Activated naive CD4-positive, alpha-beta T cell treated with anti-CD3 and anti-CD28 coated beads, Interleukin-2, amount 50 U/mL, for 72 hours (primary cell): ENCODE results near the gene STK17A. TPM values are rescaled to one million over a fixed set of nuclear protein-coding genes. Genes with fewer than 3 reads are reported as not detected.
"Not testable (repeated sequence)": the region's sequence is repeated elsewhere in the genome, so short reads cannot be mapped to it uniquely, and the experiment has no call there.

ENCODE experiments used
- ATAC-seq, 2 donors: fragments of 150-1000 bp; cut with Tn5 transposase; 2 replicates each; pipeline ENCODE4 v1.10.0; 2021; ENCODE audit warnings: mild to moderate bottlenecking in 2 of 2, moderate library complexity in 2 of 2
- DNase-seq, 2 donors: peaks; one replicate each; pipeline ENCODE4 v3.0.0; 2021 to 2022; ENCODE audit warnings: low spot score in 2 of 2
- H3K27ac Mint-ChIP-seq, 2 donors: one replicate each; pipeline ENCODE4 v1.8.0; 2022; ENCODE audit warnings: mild to moderate bottlenecking in 2 of 2, mixed read lengths in 2 of 2
- H3K36me3 Mint-ChIP-seq, 2 donors: one replicate each; pipeline ENCODE4 v1.8.0; 2022; ENCODE audit warnings: mixed read lengths in 2 of 2
- H3K9me3 Mint-ChIP-seq, 2 donors: one replicate each; pipeline ENCODE4 v1.8.0; 2022; ENCODE audit warnings: mixed read lengths in 2 of 2
- total RNA-seq, 2 donors: library from RNA; stranded (reverse); gene quantifications; one replicate each; pipeline ENCODE4 v1.2.3, GENCODE V29; 2022

STK17A gene
- total RNA-seq, 2 donors from 2014 or later, result 52.0 to 71.9 TPM

- Mint-ChIP-seq H3K36me3 (peaks cover 24 to 50% of the 10 kb centered on the region in 2 donors), H3K27ac (peak overlapping the region; percentile 70 to 83), H3K9me3 (no peaks in the 10 kb centered on the region)
- ATAC-seq, result peak; percentile 85 to 91
- no peak for DNase-seq
Measured at GRCh38 chr7:43612599-43613589, 30.0 kb downstream of the STK17A start.

DNA sequence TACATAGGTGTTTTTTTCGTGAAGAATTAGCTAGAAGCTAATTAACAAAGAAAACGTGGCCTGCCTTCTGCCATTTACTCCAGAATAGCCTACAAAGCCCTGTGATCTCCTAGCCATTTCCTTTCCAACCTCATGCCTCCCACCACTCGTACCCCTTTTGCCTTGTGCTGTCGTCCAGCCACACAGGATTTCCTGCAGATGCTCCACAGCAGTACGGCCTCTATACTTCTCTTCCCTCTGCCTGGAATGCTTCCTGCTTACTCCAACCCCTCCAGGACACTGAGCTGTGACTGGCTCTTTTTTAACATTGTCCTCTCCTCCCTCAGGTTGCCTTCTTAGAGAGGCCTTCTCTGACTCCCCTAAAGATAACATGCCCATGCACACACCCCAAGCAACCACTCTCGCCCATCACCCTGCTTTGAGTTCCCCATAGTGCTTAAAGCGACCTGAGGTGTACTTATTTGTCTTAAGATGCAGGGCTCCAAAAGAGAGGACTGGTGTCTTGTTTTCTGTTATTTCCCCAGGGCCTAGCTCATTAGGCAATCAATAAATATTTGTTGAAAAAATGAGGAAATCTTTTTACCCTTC, 32.7 kb downstream of the STK17A start:
- Mint-ChIP-seq H3K36me3 (peaks cover 6 to 33% of the 10 kb centered on the region in 2 donors), H3K9me3 (no peaks in the 10 kb centered on the region), H3K27ac (peak overlapping the region; percentile 55 to 93)
- ATAC-seq (no peak), DNase-seq (no peak)

DNA sequence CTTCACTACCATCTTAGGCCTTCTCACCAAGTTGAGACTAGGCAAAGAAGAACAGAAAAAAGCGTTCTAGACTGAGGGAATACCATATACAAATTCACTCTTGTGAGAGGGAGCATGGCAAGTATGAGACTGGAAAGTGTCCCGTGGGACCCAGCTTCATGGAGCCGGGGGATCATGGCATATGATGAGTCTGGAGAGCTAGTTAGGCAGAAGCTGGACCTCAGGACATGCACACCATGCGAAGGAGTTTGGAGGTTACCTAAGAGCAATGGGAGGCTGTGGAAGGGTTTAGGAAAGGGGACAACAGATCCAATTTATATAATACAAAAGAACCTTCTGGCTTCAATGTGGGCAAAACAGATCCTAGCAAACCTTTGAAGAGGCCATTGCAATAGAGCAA, 34.1 kb downstream of the STK17A start:
- Mint-ChIP-seq H3K9me3 (no peaks in the 10 kb centered on the region), H3K27ac (no peak overlapping the region), H3K36me3 (peaks cover 6 to 30% of the 10 kb centered on the region in 2 donors)
- no peak for ATAC-seq
- no peak for DNase-seq

DNA sequence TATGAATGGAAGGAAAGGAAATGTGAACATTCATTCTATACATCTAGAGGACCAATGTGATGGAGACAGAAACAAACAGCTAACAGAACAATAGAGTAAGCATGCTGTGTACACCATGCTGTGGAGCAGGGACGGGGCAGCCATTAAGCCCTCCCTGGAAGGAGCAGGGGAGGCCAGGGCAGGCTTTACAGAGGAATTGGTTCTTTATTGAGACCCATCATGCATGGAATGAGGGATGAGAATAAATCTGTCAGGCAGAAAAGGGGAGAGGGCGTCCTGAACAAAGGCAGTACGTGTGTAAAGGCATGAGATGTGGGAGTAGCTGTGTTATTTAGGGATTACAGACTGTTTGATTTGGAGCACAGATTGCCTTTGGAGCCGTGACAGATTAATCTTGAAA, 35.2 kb downstream of the STK17A start:
- Mint-ChIP-seq H3K27ac (no peak overlapping the region), H3K9me3 (no peaks in the 10 kb centered on the region), H3K36me3 (peaks cover 6 to 32% of the 10 kb centered on the region in 2 donors)
- DNase-seq (no peak), ATAC-seq (no peak)

- Mint-ChIP-seq H3K36me3 (peaks cover 12 to 36% of the 10 kb centered on the region in 2 donors), H3K27ac (no peak overlapping the region), H3K9me3 (no peaks in the 10 kb centered on the region)
- DNase-seq, result no peak
- no peak for ATAC-seq
Measured at GRCh38 chr7:43619213-43620012, 36.5 kb downstream of the STK17A start.

DNA sequence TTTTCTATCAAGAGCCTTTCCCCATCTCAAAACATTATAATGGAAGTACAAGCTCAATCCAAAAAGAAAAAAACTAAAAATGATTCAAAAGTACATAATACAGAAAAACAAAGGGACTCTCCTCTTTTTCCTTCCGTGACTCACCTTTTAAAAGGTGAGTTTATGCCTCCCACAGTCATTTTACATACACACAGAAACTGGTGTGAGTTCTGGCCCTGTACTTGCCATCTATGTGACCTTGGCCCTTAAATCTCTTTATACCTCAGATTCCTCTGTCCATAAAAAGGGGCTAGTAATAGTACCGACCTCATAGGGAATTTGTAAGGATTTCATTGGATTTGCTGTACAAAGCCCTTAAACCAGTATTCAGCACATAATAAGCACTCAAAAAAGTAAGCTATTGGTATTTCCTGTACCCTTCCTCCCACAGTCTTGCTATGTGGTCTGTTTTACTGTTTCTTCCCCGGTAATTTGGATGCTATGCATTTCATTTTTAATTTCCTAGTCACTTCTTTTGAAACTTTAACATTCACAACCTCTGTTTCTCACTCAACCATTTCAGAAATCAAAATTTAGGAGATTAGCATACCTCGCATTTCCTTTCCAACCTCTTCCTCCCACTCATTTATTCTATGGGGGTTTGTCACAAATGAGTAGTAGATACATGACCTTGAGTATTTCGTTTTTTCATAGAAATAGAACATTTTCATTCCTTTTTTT, 39.0 kb downstream of the STK17A start:
- H3K36me3 Mint-ChIP-seq, result peaks cover 18 to 44% of the 10 kb centered on the region in 2 donors
- ATAC-seq, result peak; percentile 72 to 80
- DNase-seq, result no peak
- peak overlapping the region; percentile 90 to 97 for H3K27ac Mint-ChIP-seq
- no peaks in the 10 kb centered on the region for H3K9me3 Mint-ChIP-seq

- peak overlapping the region in 1 of 2 donors; percentile 49 for H3K27ac Mint-ChIP-seq
- no peak for ATAC-seq
- H3K36me3 Mint-ChIP-seq, result peaks cover 18 to 64% of the 10 kb centered on the region in 2 donors
- H3K9me3 Mint-ChIP-seq, result no peaks in the 10 kb centered on the region
- DNase-seq, result no peak
Measured at GRCh38 chr7:43624156-43624555, 41.2 kb downstream of the STK17A start.

- peak overlapping the region; percentile 61 to 83 for H3K27ac Mint-ChIP-seq
- DNase-seq (no peak), ATAC-seq (peak; percentile 40 to 64)
- H3K36me3 Mint-ChIP-seq, result peaks cover 18 to 71% of the 10 kb centered on the region in 2 donors
- H3K9me3 Mint-ChIP-seq, result no peaks in the 10 kb centered on the region
Measured at GRCh38 chr7:43625453-43625852, 42.5 kb downstream of the STK17A start.

DNA sequence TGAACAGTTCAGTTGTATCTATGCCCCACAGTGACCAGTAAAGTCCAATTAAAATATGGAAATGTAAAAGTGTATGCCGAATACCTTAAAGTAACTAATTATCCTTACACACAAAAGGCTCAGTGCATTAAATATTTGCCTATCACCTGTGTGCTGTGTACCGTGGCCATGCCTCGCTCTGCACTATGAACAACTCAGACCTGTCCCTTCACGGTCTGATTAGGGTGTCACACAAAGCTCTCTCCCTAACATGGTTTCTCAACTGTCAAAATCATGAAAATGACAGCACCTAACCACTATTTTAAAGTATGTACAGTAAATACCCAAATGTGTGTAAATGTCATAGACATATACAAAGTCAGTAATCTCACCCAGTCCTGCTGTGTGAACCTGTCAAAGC, 43.1 kb downstream of the STK17A start:
- H3K9me3 Mint-ChIP-seq, result no peaks in the 10 kb centered on the region
- ATAC-seq, result no peak
- H3K27ac Mint-ChIP-seq, result peak overlapping the region in 1 of 2 donors; percentile 83
- H3K36me3 Mint-ChIP-seq, result peaks cover 18 to 72% of the 10 kb centered on the region in 2 donors
- no peak for DNase-seq

DNA sequence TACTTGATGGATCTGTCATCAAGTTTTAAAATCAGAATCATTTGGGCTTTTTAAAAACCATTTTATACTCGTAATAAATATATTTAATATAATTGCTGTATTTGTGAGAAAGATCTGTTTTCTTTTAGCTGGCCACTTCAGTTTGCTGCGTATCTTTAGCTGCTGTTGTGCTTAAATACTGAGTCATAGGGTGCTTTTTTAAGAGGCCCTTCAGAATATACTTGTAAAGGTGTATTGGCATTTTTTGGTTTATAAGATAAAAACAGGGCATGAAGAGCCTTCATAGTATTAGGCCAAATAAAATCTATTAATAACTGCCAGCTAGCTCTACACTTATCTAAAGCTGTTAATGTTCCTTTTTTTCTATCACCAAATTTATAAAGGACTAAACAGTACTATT, 43.8 kb downstream of the STK17A start:
- Mint-ChIP-seq H3K27ac (no peak overlapping the region), H3K36me3 (peaks cover 18 to 79% of the 10 kb centered on the region in 2 donors), H3K9me3 (no peaks in the 10 kb centered on the region)
- ATAC-seq (no peak), DNase-seq (no peak)

GRCh38 chr7:43627798-43628197, 44.9 kb downstream of the STK17A start:
- ATAC-seq, result not testable (repeated sequence)

GRCh38 chr7:43628431-43628830, 45.5 kb downstream of the STK17A start:
- Mint-ChIP-seq H3K27ac (no peak overlapping the region), H3K9me3 (peaks cover 0 to 4% of the 10 kb centered on the region in 2 donors), H3K36me3 (peaks cover 26 to 90% of the 10 kb centered on the region in 2 donors)
- DNase-seq, result no peak
- ATAC-seq, result no peak

More at GRCh38 chr7:43627798-43628197, 44.9 kb downstream of the STK17A start:
- H3K36me3 Mint-ChIP-seq, result peaks cover 26 to 87% of the 10 kb centered on the region in 2 donors
- H3K9me3 Mint-ChIP-seq, H3K27ac Mint-ChIP-seq, DNase-seq: not testable (repeated sequence)

DNA sequence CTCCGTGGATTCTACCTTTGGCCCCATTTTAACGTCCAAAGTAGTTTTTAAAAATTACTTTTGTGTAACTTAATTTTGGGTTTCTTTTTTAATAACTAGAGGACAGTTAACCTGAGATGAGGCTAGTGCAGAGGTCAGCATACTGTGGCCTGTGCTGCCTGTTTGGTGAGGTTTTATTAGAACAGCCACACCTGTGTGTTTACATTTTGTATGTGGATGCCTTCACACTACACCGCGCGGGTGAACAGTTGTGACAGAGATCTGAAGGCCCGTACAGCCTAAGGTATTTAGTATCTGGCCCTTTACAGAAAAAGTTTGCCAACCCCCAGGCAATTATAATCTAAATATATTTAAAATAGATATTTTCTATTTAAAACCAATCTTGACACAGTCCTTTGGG, 46.9 kb downstream of the STK17A start:
- Mint-ChIP-seq H3K27ac (peak overlapping the region in 1 of 2 donors; percentile 19), H3K9me3 (peaks cover 0 to 4% of the 10 kb centered on the region in 2 donors), H3K36me3 (peaks cover 23 to 88% of the 10 kb centered on the region in 2 donors)
- ATAC-seq (no peak), DNase-seq (no peak)

DNA sequence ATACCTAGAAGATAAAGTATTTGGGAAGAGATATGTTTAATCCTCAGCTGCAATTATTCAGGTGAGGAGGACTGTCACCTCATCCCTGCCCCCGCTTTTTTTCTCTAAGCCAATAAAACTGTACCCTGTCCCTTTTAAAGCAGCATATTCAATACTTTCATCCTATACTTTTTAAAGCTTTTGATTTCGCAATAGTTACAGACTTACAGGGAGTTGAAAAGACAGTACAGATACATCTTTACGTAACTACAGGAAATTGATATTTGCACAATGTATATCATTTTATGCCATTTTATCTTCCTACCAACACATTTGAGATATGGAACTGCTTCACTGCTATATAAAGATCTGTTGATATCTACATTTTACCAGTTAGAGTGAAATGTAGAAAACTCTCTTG, 47.6 kb downstream of the STK17A start:
- ATAC-seq, result no peak
- Mint-ChIP-seq H3K36me3 (peaks cover 18 to 88% of the 10 kb centered on the region in 2 donors), H3K9me3 (peaks cover 0 to 4% of the 10 kb centered on the region in 2 donors), H3K27ac (peak overlapping the region in 1 of 2 donors; percentile 76)
- no peak for DNase-seq

- peak; percentile 72 to 75 for ATAC-seq
- DNase-seq, result no peak
- Mint-ChIP-seq H3K36me3 (peaks cover 15 to 86% of the 10 kb centered on the region in 2 donors), H3K27ac (peak overlapping the region; percentile 76 to 86), H3K9me3 (peaks cover 0 to 4% of the 10 kb centered on the region in 2 donors)
Measured at GRCh38 chr7:43631559-43631958, 48.7 kb downstream of the STK17A start.

DNA sequence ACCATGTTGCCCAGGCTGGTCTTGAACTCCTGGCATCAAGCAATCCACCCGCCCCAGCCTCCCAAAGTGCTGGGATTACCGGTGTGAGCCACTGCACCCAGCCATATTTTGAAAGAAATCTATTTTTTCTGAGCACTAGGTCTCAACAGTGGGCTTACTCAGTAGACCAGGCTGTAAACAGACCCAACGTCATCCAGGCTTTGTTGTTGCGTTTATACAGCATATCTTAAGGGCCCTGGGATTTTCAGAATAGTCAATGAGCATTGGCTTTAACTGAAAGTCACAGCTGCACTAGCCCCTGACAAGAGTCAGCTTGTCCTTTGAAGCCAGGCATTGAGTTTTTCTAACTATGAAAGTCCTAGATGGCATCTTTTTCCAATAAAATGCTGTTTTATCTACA, 49.8 kb downstream of the STK17A start:
- no peak for ATAC-seq
- no peak for DNase-seq
- Mint-ChIP-seq H3K27ac (peak overlapping the region in 1 of 2 donors; percentile 76), H3K9me3 (peaks cover 0 to 4% of the 10 kb centered on the region in 2 donors), H3K36me3 (peaks cover 19 to 86% of the 10 kb centered on the region in 2 donors)
